Vagina (tissue), 2 donors: ENCODE measurements around the gene KLHL3. TPM values are rescaled to one million over a fixed set of nuclear protein-coding genes. Genes with fewer than 3 reads are reported as not detected.

ENCODE experiments used
- DNase-seq, 2 donors: peaks; one replicate each; pipeline ENCODE4 v3.0.0-alpha.2; 2017; ENCODE audit errors: extremely low spot score in 2 of 2
- H3K27ac ChIP-seq: fragments of 200-600 bp; sonication (generic); one replicate; pipeline ENCODE4 v1.5.1; 2019
- H3K27me3 ChIP-seq: fragments of 200-600 bp; sonication (generic); one replicate; pipeline ENCODE4 v1.5.1; 2019
- H3K36me3 ChIP-seq, 2 donors: fragments of 200-600 bp; sonication (generic); one replicate each; pipeline ENCODE4 v1.5.1; 2017 to 2019
- H3K4me1 ChIP-seq: fragments of 200-600 bp; sonication (generic); one replicate; pipeline ENCODE4 v1.5.1; 2019
- H3K4me3 ChIP-seq, 2 donors: fragments of 200-600 bp; sonication (generic); 1 replicate in 1 of 2; 2 replicates in 1 of 2; pipeline ENCODE4 v1.5.1; 2016 to 2019
- H3K9me3 ChIP-seq: fragments of 200-600 bp; sonication (generic); one replicate; pipeline ENCODE4 v1.5.1; 2019
- CTCF ChIP-seq, 3 experiments: fragments of 450-650 bp in 2 of 3; fragments of 200-600 bp in 1 of 3; sonication (generic) in 1 of 3; IDR thresholded peaks; one replicate each; pipeline ENCODE4 v1.5.1; 2017 to 2019; ENCODE audit warnings: antibody characterized with exemption in 3 of 3, mild to moderate bottlenecking in 2 of 3, moderate library complexity in 2 of 3
- POLR2A ChIP-seq, 2 donors: fragments of 450-650 bp; IDR thresholded peaks; one replicate each; pipeline ENCODE4 v1.6.1; 2017; ENCODE audit warnings: antibody characterized with exemption in 2 of 2, mild to moderate bottlenecking in 2 of 2, moderate library complexity in 2 of 2
- POLR2AphosphoS5 ChIP-seq, 2 donors: sonication (generic); formaldehyde crosslinking; IDR thresholded peaks; one replicate each; pipeline ENCODE4 v1.9.0; 2017; ENCODE audit warnings: antibody characterized with exemption in 2 of 2, mild to moderate bottlenecking in 2 of 2, low read depth in 1 of 2; ENCODE audit not compliant: insufficient read depth in 1 of 2
- intact Hi-C: fragments of 100-400 bp; cut with DNase I; formaldehyde crosslinking; loops from one replicate; pipeline ENCODE4 v1.15.1; 2023
- total RNA-seq: library from RNA; depleted of rRNA; stranded (reverse); fragments of >200 nt; gene quantifications from one replicate; pipeline ENCODE4 v1.2.3, GENCODE V29; 2016

The KLHL3 gene
- total RNA-seq, 1 donor from 2014 or later: 7.4 TPM

GRCh38 chr5:137757634-137758033 lies 21.7 kb upstream of the KLHL3 start:
- intact Hi-C loops: no loop called here
- H3K4me3 ChIP-seq: no peak overlapping the region
- no peak overlapping the region for H3K27ac ChIP-seq
- no peak for TF ChIP-seq POLR2AphosphoS5 (IDR thresholded peaks at IDR 0.05; ENCODE audit: insufficient read depth in 1 of 2, low read depth in 1 of 2)
- TF ChIP-seq POLR2A (IDR thresholded peaks at IDR 0.05): no peak
- TF ChIP-seq CTCF (IDR thresholded peaks at IDR 0.05): no peak
- peaks cover 4% of the 10 kb centered on the region for H3K4me1 ChIP-seq
- H3K27me3 ChIP-seq: no peaks in the 10 kb centered on the region
- no peaks in the 10 kb centered on the region for H3K36me3 ChIP-seq
- DNase-seq: no peak
- H3K9me3 ChIP-seq: no peaks in the 10 kb centered on the region

- intact Hi-C loops: no loop called here
- peak overlapping the region; percentile 69 to 92 for H3K4me3 ChIP-seq
- peak overlapping the region; percentile 100 for H3K27ac ChIP-seq
- no peaks in the 10 kb centered on the region for H3K9me3 ChIP-seq
- no peak for TF ChIP-seq POLR2AphosphoS5 (IDR thresholded peaks at IDR 0.05; ENCODE audit: insufficient read depth in 1 of 2, low read depth in 1 of 2)
- TF ChIP-seq POLR2A (IDR thresholded peaks at IDR 0.05): no peak
- TF ChIP-seq CTCF (IDR thresholded peaks at IDR 0.05): no peak
- DNase-seq: peak in 1 of 2 donors; percentile 91
- H3K4me1 ChIP-seq: peaks cover 29% of the 10 kb centered on the region
- H3K27me3 ChIP-seq: no peaks in the 10 kb centered on the region
- H3K36me3 ChIP-seq: no peaks in the 10 kb centered on the region
Observed at GRCh38 chr5:137754961-137755762, 19.3 kb upstream of the KLHL3 start.

GRCh38 chr5:137754188-137754960 lies 18.5 kb upstream of the KLHL3 start, which contains the start of gene HNRNPA0:
Gene HNRNPA0, minus strand, starts transcription at chr5:137754363. Its CDS starts 297 bp downstream, at chr5:137754066.
- Histone ChIP-seq H3K27ac (peak within 1 kb of the TSS; percentile 100), H3K27me3 (no peaks in the 10 kb centered on the region), H3K4me1 (peaks cover 37% of the 10 kb centered on the region), H3K36me3 (no peaks in the 10 kb centered on the region), H3K9me3 (no peaks in the 10 kb centered on the region), H3K4me3 (peak within 1 kb of the TSS; percentile 69 to 92)
- peak in 1 of 2 donors; percentile 98 for DNase-seq
- intact Hi-C loops: no loop called here
- peak in 1 of 3 experiments; percentile 21 for TF ChIP-seq CTCF (IDR thresholded peaks at IDR 0.05)
- TF ChIP-seq POLR2A (IDR thresholded peaks at IDR 0.05): peak; percentile 82 to 98
- TF ChIP-seq POLR2AphosphoS5 (IDR thresholded peaks at IDR 0.05; ENCODE audit: insufficient read depth in 1 of 2, low read depth in 1 of 2): peak; percentile 85 to 98

- Histone ChIP-seq H3K36me3 (no peaks in the 10 kb centered on the region), H3K27ac (peak overlapping the region; percentile 100), H3K4me1 (peaks cover 42% of the 10 kb centered on the region), H3K27me3 (no peaks in the 10 kb centered on the region), H3K9me3 (no peaks in the 10 kb centered on the region), H3K4me3 (peak overlapping the region; percentile 69 to 92)
- intact Hi-C loops: no loop called here
- DNase-seq: no peak
- TF ChIP-seq POLR2A (IDR thresholded peaks at IDR 0.05): no peak
- TF ChIP-seq CTCF (IDR thresholded peaks at IDR 0.05): no peak
- no peak for TF ChIP-seq POLR2AphosphoS5 (IDR thresholded peaks at IDR 0.05; ENCODE audit: insufficient read depth in 1 of 2, low read depth in 1 of 2)
Observed at GRCh38 chr5:137753691-137754187, 17.9 kb upstream of the KLHL3 start.
